HG03432 (cell line): ENCODE measurements around the gene OR10A4.
A peak's percentile ranks its signal among the peaks of the same experiment; 100 is the strongest.
"Not testable (repeated sequence)": the region's sequence is repeated elsewhere in the genome, so short reads cannot be mapped to it uniquely, and the experiment has no call there.

ENCODE experiments used
- ATAC-seq: cut with Tn5 transposase; IDR thresholded peaks from one replicate; pipeline ENCODE4 v1.9.1; 2021; ENCODE audit warnings: mild to moderate bottlenecking, moderate library complexity; ENCODE audit not compliant: unreplicated experiment

OR10A4 gene

GRCh38 chr11:6876325-6876724 lies at the start of gene OR10A4:
TSS of gene OR10A4 (plus strand) at chr11:6876625. CDS start at chr11:6876648, 23 bp downstream.
- no peak for ATAC-seq

GRCh38 chr11:6828103-6828502 lies 48.3 kb upstream of the OR10A4 start:
- ATAC-seq = no peak

- no peak for ATAC-seq
These were observed 43.1 kb upstream of the OR10A4 start for GRCh38 chr11:6833356-6833755.

GRCh38 chr11:6834021-6834420 lies 42.4 kb upstream of the OR10A4 start:
- no peak for ATAC-seq

GRCh38 chr11:6841694-6842093 lies 34.7 kb upstream of the OR10A4 start:
- ATAC-seq = no peak

GRCh38 chr11:6843670-6844069 lies 32.8 kb upstream of the OR10A4 start:
- ATAC-seq = no peak

- ATAC-seq = no peak
These were observed 32.1 kb upstream of the OR10A4 start for GRCh38 chr11:6844356-6844755.

GRCh38 chr11:6845383-6845782 lies 31.0 kb upstream of the OR10A4 start, which contains the start of gene OR10A5:
TSS of gene OR10A5 (plus strand) at chr11:6845683. CDS start at chr11:6845683, 0 bp downstream.
- ATAC-seq = no peak

- no peak for ATAC-seq
These were observed 25.9 kb upstream of the OR10A4 start for GRCh38 chr11:6850526-6850925.

GRCh38 chr11:6854801-6855200 lies 21.6 kb upstream of the OR10A4 start:
- ATAC-seq = not testable (repeated sequence)

- no peak for ATAC-seq
These were observed 20.4 kb upstream of the OR10A4 start for GRCh38 chr11:6855971-6856541.

GRCh38 chr11:6856871-6857270 lies 19.6 kb upstream of the OR10A4 start:
- peak; percentile 92 for ATAC-seq

- ATAC-seq = no peak
These were observed 13.5 kb upstream of the OR10A4 start, which contains the start of gene OR10A2 for GRCh38 chr11:6862961-6863360. TSS of gene OR10A2 (plus strand) at chr11:6863057. CDS start at chr11:6869755, 6,698 bp downstream.

GRCh38 chr11:6864438-6864837 lies 12.0 kb upstream of the OR10A4 start:
- no peak for ATAC-seq

- no peak for ATAC-seq
These were observed 5.1 kb upstream of the OR10A4 start for GRCh38 chr11:6871278-6871677.

GRCh38 chr11:6875761-6876160 lies 664 bp upstream of the OR10A4 start:
- ATAC-seq = no peak

- no peak for ATAC-seq
These were observed 489 bp downstream of the OR10A4 start for GRCh38 chr11:6876914-6877313.

- ATAC-seq = no peak
These were observed 6.3 kb downstream of the OR10A4 start for GRCh38 chr11:6882751-6883150.

GRCh38 chr11:6887711-6888110 lies 11.3 kb downstream of the OR10A4 start:
- ATAC-seq = not testable (repeated sequence)

- no peak for ATAC-seq
These were observed 12.4 kb downstream of the OR10A4 start for GRCh38 chr11:6888830-6889229.

GRCh38 chr11:6889835-6890234 lies 13.4 kb downstream of the OR10A4 start:
- ATAC-seq = no peak

- ATAC-seq = no peak
These were observed 16.0 kb downstream of the OR10A4 start, which contains the start of gene OR2D2 for GRCh38 chr11:6892400-6892799. TSS of gene OR2D2 (minus strand) at chr11:6892500. CDS start at chr11:6892500, 0 bp downstream.

GRCh38 chr11:6894097-6894496 lies 17.7 kb downstream of the OR10A4 start:
- ATAC-seq = no peak
